ENCODE results near the gene CNTNAP5. TPM values are rescaled to one million over a fixed set of nuclear protein-coding genes. Genes with fewer than 3 reads are reported as not detected.

Gene CNTNAP5
- not detected in 2 replicates for total RNA-seq (2014; rRNA removed; shearing (Covaris generic); ENCODE audit: low replicate concordance)

DNA sequence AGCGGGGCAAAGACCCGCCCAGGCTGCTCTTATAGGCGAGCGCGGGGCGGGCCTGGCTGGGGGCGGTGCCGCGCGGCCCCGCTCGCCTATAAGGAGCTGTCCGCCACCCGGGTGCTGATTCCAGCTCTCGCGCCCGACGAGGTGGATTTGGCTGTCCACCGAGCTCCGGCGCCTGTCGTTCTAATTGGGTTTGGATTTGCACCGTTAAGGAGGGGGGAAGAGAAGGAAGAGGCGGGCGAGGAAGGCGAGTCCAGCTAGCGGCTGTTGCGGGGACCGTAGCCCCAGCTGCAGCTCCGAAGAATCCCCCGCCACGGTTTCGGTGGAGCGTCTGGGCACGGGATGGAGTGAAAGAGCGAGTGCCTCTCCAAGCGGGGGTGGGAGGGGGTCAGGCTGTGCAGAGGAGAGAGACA is at the start of gene CNTNAP5:
TSS of gene CNTNAP5 (plus strand) at position 117 of the 410 bp plus-strand sequence. CDS start 364 bp downstream, outside the sequence.
- in situ Hi-C loops (cut with HindIII; ENCODE audit: low pct_unique_long_range_greater_than_20kb, low sequenced_read_pairs) = no loop called here

DNA sequence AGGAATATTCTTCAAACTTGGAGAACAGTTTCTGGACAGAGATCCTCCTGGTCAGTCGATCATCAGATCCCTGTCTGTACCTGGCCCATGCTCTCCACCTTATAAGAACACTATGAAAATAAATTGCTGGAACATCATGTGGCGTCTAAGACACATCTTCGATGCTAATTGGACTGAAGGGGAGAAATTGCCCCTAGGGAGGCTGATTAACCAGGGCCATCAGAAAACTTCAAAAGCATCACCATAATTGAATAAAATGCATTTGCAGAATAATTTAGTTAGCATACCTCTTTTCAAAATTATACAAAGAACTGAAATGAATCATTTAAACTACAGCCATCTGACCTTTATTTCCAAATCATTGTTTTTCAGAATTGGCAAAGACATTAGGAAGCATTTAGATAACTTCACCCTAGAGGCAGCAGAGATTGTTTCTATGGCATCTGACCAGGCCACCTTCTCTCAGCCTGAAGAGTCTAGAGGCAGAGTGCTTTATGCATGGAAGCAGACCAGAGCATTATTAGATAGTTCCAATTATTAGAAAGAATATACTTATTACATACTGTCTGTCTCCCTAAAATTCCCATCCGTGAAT is 48.9 kb upstream of the CNTNAP5 start:
- in situ Hi-C loops (cut with HindIII; ENCODE audit: low pct_unique_long_range_greater_than_20kb, low sequenced_read_pairs) = no loop called here
- no peak for DNase-seq (ENCODE audit: low read depth)

More for the DNA sequence above, at the start of gene CNTNAP5:
- peak; percentile 66 for DNase-seq (ENCODE audit: low read depth)

DNA sequence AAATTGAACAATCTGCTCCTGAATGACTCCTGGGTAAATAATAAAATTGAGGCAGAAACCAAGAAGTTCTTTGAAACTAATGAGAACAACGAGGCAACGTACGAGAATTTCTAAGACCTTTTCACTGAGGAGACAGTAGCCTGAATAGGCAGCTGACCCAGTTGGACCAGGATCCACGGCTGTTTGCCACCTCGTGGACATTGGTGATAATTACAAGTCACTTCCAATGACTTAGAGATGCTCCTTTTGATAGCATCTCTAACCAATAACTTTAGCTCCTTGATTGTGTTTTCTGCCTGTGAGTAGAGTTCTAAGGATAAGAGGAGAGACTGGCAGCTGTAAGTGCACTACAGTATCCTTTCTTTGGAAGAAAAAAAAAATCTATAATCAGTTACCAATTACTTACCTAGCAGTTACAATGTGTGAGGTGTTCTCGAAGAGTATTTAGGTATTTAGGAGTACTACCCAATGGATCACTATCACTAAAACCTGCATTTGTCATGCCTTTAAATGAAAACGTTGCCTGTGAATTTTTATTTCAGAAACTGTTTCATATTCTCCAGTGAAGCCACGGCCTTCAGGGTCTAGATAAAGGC is 31.3 kb upstream of the CNTNAP5 start:
- no peak for DNase-seq (ENCODE audit: low read depth)
- in situ Hi-C loops (cut with HindIII; ENCODE audit: low pct_unique_long_range_greater_than_20kb, low sequenced_read_pairs) = no loop called here

DNA sequence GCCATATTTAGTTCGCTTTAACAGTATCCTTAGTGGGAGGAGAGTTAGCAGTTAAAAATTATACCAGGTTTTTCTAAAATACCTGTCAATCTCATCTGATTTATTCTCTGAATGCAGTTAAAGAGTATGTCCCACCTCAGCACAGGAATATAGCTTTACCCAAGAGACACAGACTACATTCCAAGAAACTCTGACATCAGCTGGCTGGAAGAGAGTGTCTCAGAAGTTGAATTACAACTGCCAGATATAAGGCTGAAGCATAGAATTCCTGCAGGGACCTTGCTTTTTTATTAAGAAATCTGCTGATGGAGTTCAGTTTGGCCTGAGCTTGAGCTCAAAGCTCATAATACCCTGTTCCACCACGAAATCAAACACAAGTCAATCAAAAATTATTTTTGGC is 25.4 kb upstream of the CNTNAP5 start:
- no peak for DNase-seq (ENCODE audit: low read depth)
- in situ Hi-C loops (cut with HindIII; ENCODE audit: low pct_unique_long_range_greater_than_20kb, low sequenced_read_pairs) = no loop called here

DNA sequence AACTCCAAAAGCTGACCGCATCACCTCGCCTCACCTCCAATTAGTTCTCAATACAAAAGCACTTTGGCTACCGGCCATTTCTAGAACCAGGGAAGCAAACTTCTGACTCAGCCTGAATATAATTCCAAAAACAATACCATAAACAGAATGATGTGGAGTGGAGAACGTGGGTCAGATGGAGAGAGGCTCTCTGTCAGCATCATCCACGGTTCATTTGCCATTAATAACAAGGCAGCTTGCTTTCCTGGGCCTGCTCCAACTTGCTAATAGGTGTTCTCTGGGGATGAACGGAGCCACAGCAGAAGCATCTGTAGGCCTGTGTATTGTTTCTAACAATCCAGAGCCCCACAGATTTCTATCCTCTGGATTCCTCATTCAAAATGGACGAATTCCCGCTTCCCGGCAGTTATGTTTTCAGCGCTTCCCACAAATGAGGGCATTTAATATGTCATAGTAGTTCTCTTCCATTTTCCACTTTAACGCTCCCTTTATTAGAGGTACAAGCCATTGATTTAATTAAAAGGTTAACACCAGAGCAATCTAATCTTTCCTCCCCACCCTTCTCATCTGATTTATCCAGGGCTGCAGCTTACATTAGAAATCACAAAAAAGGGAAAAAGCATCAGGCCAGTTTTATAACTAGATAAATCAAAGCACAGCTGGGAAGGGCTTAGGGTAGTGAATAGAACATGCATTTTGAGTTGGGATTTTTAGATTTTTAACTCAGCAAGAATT is 23.2 kb upstream of the CNTNAP5 start:
- in situ Hi-C loops (cut with HindIII; ENCODE audit: low pct_unique_long_range_greater_than_20kb, low sequenced_read_pairs) = no loop called here
- no peak for DNase-seq (ENCODE audit: low read depth)

DNA sequence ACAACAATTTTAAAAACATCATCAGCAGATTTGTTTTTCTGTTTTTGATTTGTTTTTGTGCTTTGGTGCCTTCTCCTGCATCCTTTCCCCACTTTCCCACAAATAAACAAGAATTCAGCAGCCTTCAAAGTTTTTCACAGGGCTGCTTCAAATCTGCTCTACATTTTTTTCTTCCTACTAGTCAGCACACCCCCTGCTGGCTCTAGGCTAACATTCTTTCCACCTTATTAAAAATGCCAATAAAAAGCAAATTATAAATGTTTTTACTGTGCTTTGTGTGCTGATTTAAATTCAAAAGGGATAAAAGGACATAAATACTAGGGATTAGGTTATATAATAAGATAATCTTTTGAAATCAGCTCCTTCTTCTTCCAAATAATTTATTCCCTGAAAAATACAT is 6.2 kb upstream of the CNTNAP5 start:
- in situ Hi-C loops (cut with HindIII; ENCODE audit: low pct_unique_long_range_greater_than_20kb, low sequenced_read_pairs) = no loop called here

DNA sequence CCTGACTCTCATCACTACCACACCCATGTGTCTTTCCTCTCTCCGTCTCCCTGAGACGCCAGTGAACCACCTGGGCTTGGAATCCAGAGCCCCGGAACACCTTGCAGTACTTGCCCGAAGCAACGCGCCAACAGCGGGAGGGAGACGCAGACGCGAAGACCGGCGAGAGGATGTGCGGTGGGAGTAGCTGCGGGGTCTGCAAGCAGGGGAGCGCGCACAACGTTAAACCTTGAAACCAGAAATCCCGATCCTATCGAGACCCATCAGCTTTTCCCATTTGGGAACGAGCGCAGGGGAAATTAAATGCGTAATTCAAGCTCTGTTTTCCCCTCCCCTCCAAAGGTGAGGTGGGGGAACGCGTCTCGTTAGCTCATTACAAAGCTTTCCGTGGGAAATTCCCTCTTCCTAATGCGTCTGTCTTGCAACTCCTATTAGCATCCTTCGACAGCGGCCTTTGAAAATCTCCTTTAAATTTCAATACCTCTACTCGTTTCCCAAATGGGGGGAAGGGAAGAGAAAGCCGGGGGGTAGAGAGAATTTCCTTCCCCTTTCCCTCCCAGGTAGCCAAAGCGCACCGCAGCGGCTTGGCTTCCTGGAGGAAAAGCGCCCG is 421 bp upstream of the CNTNAP5 start:
- in situ Hi-C loops (cut with HindIII; ENCODE audit: low pct_unique_long_range_greater_than_20kb, low sequenced_read_pairs) = no loop called here
- DNase-seq (ENCODE audit: low read depth) = no peak

More for the DNA sequence above, 6.2 kb upstream of the CNTNAP5 start:
- DNase-seq (ENCODE audit: low read depth) = no peak

DNA sequence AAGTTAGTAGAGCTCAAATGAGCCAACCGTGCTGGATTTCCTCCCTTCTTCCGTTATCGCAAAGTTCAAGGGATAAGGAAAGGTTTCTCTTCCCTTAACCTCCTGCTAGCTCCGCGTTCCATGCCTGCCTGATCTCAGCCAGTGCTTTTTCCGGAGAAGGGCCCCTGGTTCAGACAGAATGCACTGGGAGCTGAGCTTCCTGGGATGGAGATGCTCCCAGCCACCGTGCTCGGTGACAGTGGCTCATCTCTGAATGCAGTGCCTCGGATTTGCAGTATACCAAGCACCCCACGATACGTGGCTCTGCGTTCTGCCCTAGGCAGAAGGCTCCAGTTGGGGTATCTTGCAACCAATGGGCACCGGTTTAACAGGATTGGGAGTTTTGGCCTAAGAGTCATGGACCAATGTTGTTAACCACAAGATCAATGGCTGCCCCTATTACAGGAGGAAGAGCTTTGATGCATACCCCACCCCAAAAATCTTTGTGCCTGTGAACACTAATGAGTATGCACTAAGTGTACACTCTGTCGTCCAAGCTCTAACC is 876 bp downstream of the CNTNAP5 start:
- in situ Hi-C loops (cut with HindIII; ENCODE audit: low pct_unique_long_range_greater_than_20kb, low sequenced_read_pairs) = no loop called here
- no peak for DNase-seq (ENCODE audit: low read depth)

DNA sequence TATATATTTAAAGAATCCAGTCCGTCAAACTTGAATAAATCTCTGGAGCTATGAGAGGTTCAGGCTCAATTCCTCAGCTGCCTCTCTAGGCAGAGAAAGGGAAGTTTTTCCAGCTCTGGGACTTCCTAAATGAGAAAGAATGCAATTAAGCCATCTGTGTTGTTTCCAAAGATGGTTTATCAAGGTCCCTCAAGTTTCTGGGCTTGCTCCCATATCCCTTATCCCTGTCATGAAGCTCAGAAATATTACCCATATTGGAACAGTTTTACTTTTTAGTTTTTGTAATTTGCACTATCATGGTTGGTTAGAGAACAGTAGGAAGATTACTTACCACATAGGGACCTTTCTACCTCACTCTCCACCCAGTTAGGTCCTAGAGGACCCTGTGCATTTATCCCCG is 1.4 kb downstream of the CNTNAP5 start:
- in situ Hi-C loops (cut with HindIII; ENCODE audit: low pct_unique_long_range_greater_than_20kb, low sequenced_read_pairs) = no loop called here
- no peak for DNase-seq (ENCODE audit: low read depth)

DNA sequence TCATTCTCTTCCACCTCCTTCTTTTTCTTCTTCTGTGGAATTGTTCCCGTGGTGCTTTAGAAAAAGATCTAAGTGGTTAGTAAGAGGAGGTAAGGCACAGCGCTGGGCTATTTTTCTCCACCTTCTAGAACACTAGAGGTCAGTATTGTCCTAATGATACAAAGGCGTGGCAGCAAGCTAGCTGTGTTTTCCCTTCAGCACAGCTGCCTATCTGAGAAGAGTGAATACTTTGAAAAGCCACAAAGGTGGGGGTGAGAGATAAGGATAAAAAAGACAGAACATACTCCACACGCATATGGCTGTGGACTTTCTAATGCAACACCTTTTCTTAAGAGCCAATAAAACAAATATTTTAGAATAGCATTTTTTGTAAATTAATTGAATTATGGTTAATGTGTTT is 2.1 kb downstream of the CNTNAP5 start:
- in situ Hi-C loops (cut with HindIII; ENCODE audit: low pct_unique_long_range_greater_than_20kb, low sequenced_read_pairs) = no loop called here
- peak; percentile 38 for DNase-seq (ENCODE audit: low read depth)

DNA sequence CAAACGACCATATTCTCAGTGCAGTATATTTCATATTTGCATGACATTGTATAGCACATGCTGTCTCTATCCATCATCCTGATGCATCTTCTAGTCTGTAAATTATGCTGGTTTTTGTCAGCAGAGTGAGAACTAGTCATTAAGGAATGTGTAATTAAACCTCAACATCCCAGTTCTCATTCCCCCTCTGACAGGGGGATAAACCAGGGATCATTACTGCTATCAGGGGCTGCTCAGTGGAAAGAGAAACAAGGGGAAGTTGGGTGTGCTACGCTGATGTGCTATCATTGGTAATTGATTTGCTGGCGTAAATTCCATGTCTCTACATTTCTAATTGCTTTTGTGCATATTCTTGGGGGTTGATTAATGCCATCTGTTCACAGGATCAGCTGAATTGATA is 7.7 kb downstream of the CNTNAP5 start:
- in situ Hi-C loops (cut with HindIII; ENCODE audit: low pct_unique_long_range_greater_than_20kb, low sequenced_read_pairs) = no loop called here
- DNase-seq (ENCODE audit: low read depth) = no peak

DNA sequence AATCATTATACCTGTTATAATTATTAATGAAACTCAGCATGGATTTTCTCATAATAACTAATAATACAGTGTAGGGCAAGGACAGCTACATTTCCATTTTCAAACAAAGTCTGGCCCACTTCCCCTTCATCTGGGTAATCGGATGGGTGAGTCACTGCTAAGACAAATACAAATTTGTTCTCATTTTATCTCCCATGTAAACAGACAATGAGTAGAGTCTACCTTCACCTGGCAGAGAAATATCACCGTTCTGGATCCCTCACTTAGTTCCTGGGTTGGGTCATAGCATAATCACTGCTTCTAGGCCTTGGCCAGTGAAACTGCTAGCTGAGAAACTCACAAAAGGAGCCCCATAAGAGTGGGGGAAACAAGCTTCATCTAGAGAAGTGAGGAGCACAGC is 9.2 kb downstream of the CNTNAP5 start:
- no peak for DNase-seq (ENCODE audit: low read depth)
- in situ Hi-C loops (cut with HindIII; ENCODE audit: low pct_unique_long_range_greater_than_20kb, low sequenced_read_pairs) = no loop called here

DNA sequence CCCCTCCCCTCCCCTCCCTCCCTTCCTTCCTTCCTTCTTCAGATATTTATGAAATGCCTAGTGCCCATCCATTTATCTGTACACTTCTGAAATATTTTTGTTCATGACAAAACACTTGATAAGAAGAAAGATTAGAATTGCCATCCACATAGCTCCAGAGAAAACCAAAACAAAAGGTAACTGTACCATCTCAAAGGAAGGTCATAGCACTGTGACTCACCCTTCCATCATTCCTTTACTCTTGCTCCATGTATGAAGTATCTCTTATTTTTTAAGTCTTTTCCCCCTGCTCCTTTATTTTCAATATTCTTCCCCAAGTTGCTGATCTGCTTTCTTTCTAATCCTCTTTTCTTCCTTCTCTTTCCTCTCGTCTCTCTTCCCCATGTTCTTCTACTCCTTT is 9.9 kb downstream of the CNTNAP5 start:
- DNase-seq (ENCODE audit: low read depth) = no peak
- in situ Hi-C loops (cut with HindIII; ENCODE audit: low pct_unique_long_range_greater_than_20kb, low sequenced_read_pairs) = no loop called here

DNA sequence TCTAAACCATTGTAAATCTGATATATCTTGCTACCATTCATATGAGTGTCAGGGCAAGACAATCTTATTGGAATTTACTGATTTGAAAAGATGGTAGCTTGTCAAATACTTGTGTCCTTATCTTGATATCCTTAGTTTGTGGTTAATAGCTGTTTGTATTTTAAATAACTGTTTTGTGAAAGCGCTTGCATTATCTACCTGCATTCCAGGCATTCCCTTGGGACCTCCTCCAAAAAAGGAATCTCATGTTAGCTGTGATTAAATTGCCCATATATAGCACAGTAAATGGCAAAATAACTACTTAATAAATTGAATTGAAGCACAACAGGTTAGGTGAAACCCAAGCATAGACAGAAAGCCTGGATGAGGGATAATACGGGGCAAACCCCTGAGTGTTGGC is 13.9 kb downstream of the CNTNAP5 start:
- DNase-seq (ENCODE audit: low read depth) = no peak
- in situ Hi-C loops (cut with HindIII; ENCODE audit: low pct_unique_long_range_greater_than_20kb, low sequenced_read_pairs) = no loop called here

DNA sequence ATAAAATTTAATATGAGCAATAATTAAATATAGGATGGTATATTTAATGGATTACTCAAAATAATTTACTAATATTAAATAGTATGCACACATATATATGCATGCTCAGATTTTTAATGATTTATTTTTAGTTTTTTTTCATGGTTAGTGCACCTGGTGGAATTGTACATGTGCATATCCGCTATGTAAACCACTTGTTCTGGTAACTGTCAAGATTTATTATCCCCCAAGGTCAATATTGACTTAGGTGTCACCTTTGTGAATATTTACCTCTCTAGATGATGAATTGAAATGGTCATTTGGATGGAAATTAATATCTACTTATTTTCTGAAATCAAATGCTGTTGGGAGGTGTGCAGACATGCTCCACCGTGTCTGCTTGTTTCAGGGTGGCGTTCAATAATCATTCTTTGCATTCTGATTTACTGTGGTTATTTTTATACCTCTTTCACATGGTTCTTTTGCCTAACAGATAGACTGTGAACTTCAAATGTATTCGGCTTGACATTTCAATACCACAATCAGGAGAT is 14.7 kb downstream of the CNTNAP5 start:
- in situ Hi-C loops (cut with HindIII; ENCODE audit: low pct_unique_long_range_greater_than_20kb, low sequenced_read_pairs) = no loop called here
- DNase-seq (ENCODE audit: low read depth) = no peak

DNA sequence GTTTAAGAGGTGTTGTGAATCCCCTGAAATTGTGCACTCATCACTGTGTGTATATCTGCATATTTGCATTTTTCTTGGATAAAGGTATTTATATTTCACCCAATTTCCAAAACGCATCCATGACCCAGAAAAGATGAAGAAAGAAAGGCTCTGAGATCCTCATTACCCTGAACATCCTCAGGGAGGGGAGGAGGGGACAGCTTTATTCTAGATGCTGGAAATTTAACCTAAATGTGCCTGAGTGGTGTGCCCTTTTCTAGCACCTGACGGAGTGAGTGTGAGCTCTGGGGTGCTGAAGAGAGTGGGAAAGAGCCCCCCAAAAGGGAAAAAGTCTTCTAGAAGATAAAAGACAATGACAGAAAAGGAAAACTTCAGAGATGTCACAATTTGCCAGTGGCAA is 20.8 kb downstream of the CNTNAP5 start:
- in situ Hi-C loops (cut with HindIII; ENCODE audit: low pct_unique_long_range_greater_than_20kb, low sequenced_read_pairs) = no loop called here
- no peak for DNase-seq (ENCODE audit: low read depth)

DNA sequence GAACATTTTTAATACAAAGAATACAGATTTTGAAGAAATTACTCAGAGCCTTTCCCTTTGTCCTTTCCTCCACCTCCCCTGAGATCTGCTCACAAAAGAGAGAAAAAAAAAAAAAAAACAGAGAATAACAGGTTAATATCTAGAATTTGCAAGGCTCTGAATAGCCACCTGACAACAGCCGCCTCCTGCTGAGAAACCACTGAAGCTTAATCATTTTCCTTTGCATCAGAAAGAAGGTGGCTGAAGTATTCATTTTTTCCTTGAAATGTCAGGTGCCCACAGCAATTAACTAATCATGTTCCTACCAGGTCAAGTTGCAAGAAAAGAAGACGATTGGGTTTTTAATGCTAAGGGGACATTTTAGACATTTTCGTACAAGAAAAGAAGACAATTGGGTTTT is 21.2 kb downstream of the CNTNAP5 start:
- in situ Hi-C loops (cut with HindIII; ENCODE audit: low pct_unique_long_range_greater_than_20kb, low sequenced_read_pairs) = no loop called here
- no peak for DNase-seq (ENCODE audit: low read depth)

DNA sequence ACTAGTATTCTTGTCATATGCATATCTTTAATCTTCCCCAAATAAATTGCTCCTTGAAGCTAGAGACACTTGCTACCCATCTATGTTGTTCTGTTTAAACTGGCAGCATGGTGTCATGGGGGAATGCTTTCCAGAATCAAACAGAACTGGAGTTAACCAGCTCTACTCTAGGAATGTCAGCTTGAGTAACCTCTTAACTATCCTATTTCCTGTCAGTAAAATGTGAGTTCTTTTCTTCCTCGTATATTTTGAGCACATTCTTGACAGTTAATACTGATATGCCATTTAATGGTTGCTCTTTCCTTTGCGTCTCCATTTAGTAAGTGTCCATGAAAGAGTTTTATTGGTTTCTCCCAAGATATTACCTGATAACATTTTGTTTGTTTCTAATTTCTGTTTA is 23.0 kb downstream of the CNTNAP5 start:
- in situ Hi-C loops (cut with HindIII; ENCODE audit: low pct_unique_long_range_greater_than_20kb, low sequenced_read_pairs) = no loop called here
- DNase-seq (ENCODE audit: low read depth) = no peak

DNA sequence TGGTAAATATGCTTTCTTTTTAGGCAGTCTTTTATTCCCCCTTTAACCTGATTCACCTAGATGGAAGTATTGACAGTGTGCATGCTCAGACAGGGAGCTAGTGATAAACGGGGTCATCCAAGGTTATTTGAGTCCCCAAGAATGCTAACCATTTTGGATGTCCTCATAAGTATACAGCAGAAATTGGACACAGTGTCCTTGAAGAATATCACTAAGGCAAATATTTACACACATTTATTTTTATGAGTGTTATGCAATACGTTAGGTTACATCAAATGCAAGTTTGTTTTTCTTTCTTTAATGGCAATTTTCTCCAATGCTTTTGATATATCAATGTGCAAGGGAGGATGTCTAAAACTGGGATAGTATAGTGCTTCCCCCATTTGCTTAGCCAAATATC is 23.6 kb downstream of the CNTNAP5 start:
- DNase-seq (ENCODE audit: low read depth) = no peak
- in situ Hi-C loops (cut with HindIII; ENCODE audit: low pct_unique_long_range_greater_than_20kb, low sequenced_read_pairs) = no loop called here

Measured in Caki2 (cell line).